ENCODE data around the gene ZNF445.

The ZNF445 gene

GRCh38 chr3:44444896-44445691 lies 32.4 kb downstream of the ZNF445 start:
- in situ Hi-C loops (cut with HindIII; ENCODE audit: low pct_ligation_motif_present, low pct_unique_long_range_greater_than_20kb, low sequenced_read_pairs): no loop called here
- no peak for DNase-seq

GRCh38 chr3:44444437-44444836 lies 33.0 kb downstream of the ZNF445 start:
- in situ Hi-C loops (cut with HindIII; ENCODE audit: low pct_ligation_motif_present, low pct_unique_long_range_greater_than_20kb, low sequenced_read_pairs): no loop called here
- no peak for DNase-seq

DNA sequence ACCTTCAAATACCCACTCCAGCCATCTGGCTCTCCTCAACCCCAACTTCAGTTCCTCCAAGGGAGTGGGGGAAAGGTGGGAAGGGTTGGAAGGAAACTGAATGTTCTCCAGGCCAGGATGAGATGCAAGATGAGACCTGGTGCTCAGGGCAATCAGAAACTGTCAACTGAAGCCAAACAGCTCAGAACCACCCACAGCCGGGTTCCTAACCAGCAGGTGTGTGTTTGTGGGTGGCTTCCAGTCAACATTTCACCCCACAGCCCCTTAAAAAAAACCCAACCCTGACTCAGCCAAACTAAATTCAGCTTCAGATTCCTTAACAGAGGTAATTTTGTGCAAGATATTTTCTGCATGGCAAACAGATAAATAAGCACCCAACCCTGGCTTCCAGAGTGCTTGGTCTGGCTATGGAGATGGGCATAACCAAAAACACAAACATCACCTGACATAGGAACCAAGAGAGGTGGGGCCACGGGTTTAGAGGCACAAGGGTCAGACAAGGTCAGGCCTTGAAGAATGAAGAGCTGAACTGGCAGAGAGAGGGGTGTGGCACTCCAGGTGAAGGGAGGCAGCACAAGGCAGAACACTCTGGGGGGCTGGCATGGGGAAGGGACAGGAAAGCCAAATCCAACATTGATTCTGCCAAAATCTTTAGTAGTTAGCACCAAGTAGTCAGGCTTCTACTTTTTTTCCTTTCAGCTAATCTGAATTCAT lies 34.7 kb downstream of the ZNF445 start:
- in situ Hi-C loops (cut with HindIII; ENCODE audit: low pct_ligation_motif_present, low pct_unique_long_range_greater_than_20kb, low sequenced_read_pairs): no loop called here
- DNase-seq: no peak

- no peak for DNase-seq
- in situ Hi-C loops (cut with HindIII; ENCODE audit: low pct_ligation_motif_present, low pct_unique_long_range_greater_than_20kb, low sequenced_read_pairs): no loop called here
These were observed 37.8 kb downstream of the ZNF445 start for GRCh38 chr3:44439499-44440295.

GRCh38 chr3:44437800-44438199 lies 39.7 kb downstream of the ZNF445 start:
- no peak for DNase-seq
- in situ Hi-C loops (cut with HindIII; ENCODE audit: low pct_ligation_motif_present, low pct_unique_long_range_greater_than_20kb, low sequenced_read_pairs): no loop called here

DNA sequence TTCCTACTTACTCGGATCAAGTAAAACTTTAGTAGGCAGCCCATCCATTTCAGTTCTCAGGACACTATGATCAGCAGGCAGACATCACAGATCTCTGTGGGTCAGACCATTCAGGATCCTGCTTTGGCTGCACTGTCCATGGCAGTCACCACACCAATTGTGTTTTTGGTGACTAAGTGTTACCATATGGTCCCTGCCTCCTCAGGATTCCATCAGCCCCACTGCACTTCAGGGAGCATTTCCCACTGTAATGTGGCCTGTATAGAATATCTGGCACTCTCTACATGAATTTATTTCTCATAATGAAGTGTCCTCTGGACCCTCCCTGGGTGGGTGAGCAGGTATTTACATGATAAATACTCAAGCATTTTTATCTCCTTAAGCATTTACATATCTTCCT lies 41.3 kb downstream of the ZNF445 start:
- in situ Hi-C loops (cut with HindIII; ENCODE audit: low pct_ligation_motif_present, low pct_unique_long_range_greater_than_20kb, low sequenced_read_pairs): no loop called here

DNA sequence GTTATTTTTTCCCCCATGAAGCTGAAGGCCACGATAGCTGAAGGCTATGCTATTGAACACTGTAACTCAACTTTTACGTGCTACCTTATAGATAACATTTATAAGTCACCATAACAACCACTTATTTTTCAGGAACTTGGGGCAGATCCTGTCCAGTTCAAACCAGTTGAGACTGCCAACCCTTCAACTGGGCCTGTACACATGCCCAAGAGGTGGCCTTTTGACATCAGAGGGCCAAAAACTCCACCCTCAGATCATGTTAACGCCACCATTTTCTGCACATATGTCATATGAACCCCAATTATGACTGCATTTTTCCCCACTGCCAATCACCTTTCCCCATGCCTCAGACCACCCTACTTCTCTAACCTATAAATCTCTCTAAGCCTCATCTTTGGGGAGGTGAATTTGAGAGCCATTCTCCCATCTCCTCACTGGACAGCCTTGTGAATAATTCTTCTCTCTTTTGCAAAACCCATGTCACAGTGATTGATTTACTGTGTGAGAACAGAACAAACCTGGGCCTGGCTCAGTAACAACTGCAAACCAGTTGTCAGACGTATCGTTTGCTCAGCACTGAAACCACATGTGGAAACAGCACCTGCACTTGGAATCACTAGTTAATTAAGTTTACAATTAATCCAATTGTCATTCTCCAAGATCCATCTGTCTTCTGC lies 42.5 kb downstream of the ZNF445 start:
- in situ Hi-C loops (cut with HindIII; ENCODE audit: low pct_ligation_motif_present, low pct_unique_long_range_greater_than_20kb, low sequenced_read_pairs): no loop called here
- DNase-seq: no peak

More for the DNA sequence above, 41.3 kb downstream of the ZNF445 start:
- DNase-seq: no peak

- in situ Hi-C loops (cut with HindIII; ENCODE audit: low pct_ligation_motif_present, low pct_unique_long_range_greater_than_20kb, low sequenced_read_pairs): no loop called here
- DNase-seq: no peak
These were observed 47.0 kb downstream of the ZNF445 start for GRCh38 chr3:44430466-44430865.

DNA sequence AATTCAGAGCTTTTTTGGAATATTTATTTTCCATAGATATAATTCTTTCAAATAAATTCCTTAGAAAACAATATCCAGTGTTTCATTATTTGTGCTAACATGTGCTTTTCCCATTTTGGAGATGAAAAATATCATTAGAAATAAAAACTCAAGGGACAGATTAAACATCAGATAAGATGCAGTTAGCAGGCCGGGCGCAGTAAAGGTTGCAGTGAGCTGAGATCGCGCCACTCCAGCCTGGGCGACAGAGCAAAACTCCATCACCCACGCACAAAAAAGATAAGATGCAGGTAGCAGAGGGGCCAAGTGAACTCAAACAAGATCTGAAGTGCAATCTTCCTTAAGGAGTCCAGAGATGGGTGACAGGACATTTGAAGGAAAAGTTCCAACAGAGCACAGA lies 48.0 kb downstream of the ZNF445 start:
- no peak for DNase-seq
- in situ Hi-C loops (cut with HindIII; ENCODE audit: low pct_ligation_motif_present, low pct_unique_long_range_greater_than_20kb, low sequenced_read_pairs): no loop called here

GRCh38 chr3:44428910-44429309 lies 48.6 kb downstream of the ZNF445 start:
- in situ Hi-C loops (cut with HindIII; ENCODE audit: low pct_ligation_motif_present, low pct_unique_long_range_greater_than_20kb, low sequenced_read_pairs): no loop called here
- no peak for DNase-seq

GRCh38 chr3:44427683-44428082 lies 49.8 kb downstream of the ZNF445 start:
- no peak for DNase-seq
- in situ Hi-C loops (cut with HindIII; ENCODE audit: low pct_ligation_motif_present, low pct_unique_long_range_greater_than_20kb, low sequenced_read_pairs): no loop called here

- in situ Hi-C loops (cut with HindIII; ENCODE audit: low pct_ligation_motif_present, low pct_unique_long_range_greater_than_20kb, low sequenced_read_pairs): no loop called here
- no peak for DNase-seq
These were observed 52.7 kb downstream of the ZNF445 start for GRCh38 chr3:44424758-44425157.

GRCh38 chr3:44421280-44421679 lies 56.2 kb downstream of the ZNF445 start:
- in situ Hi-C loops (cut with HindIII; ENCODE audit: low pct_ligation_motif_present, low pct_unique_long_range_greater_than_20kb, low sequenced_read_pairs): no loop called here
- DNase-seq: no peak

DNA sequence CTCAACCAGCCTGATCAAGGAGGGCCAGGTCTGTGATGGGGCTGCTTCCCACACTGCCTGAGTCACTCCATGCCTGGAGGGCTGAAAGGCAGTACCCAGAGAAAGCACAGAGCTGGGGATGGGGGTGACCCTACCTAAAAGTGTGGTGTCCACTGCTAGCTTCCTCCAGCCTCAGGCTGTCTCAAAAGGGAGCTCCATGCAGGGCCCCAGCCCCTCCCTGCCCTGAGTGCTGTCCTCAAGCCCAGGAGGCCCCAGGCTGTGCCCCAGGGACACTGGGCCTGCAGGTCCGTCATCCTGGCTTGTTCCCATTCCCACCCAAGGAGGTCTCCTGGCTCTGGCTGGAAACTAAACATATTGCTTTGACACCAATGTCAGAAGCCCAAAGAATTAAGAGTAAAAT lies 56.8 kb downstream of the ZNF445 start:
- in situ Hi-C loops (cut with HindIII; ENCODE audit: low pct_ligation_motif_present, low pct_unique_long_range_greater_than_20kb, low sequenced_read_pairs): no loop called here

DNA sequence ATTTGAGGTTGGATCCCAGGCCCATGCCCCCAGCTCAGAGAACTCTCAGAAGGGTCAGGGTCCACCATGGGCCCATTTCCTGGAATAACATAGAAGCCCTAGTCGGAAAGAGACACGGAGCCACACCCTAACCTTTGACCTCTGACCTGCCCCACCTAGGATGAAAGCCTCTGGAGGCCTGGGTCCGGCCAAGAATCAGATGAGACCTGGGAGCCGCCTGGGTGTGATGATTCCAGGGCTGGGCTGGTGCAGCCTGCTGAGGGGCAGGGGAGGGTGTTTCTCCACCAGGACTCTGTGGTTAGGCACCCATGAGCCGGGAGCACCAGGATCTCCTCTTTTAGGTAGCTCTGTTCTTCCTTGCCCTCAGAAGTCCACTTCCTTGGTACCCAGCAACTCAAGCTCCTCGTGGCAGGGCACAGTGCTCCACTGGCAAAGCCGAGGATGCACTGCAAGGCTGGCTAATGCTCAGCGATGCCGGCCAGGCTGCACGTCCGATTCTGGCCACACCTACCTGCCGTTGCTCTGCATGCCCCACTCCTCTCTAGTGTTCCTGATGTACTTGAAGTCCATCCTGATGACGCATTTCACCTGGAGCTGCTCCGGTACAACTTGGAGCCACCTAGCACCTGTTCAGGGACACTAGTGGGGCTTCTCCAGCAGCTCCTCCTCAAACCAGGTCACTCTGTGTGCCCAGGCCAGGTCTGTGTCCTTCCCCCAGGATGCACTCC lies 57.4 kb downstream of the ZNF445 start:
- in situ Hi-C loops (cut with HindIII; ENCODE audit: low pct_ligation_motif_present, low pct_unique_long_range_greater_than_20kb, low sequenced_read_pairs): no loop called here
- DNase-seq: no peak

More for the DNA sequence above, 56.8 kb downstream of the ZNF445 start:
- DNase-seq: no peak

- in situ Hi-C loops (cut with HindIII; ENCODE audit: low pct_ligation_motif_present, low pct_unique_long_range_greater_than_20kb, low sequenced_read_pairs): no loop called here
These were observed 58.2 kb downstream of the ZNF445 start for GRCh38 chr3:44419116-44419922.

DNA sequence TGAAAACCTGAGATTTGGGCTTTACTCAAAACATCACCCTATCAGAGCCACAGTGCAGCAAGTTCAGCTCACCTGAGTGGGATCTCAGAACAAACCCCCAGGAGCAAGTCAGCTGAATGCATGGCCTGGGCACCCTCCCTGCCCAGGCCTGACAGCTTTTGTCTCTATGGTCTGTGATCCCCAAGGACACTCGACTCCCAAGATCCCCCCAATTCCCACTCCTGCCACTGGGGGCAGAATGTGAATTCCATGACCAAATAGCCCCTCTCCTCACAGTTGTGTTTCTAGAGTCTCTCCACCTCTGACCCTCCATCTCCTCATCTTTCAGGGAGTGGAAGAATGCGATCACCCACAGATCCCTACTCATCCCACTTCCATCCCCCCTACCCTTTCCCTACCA lies 58.9 kb downstream of the ZNF445 start:
- in situ Hi-C loops (cut with HindIII; ENCODE audit: low pct_ligation_motif_present, low pct_unique_long_range_greater_than_20kb, low sequenced_read_pairs): no loop called here
- DNase-seq: no peak

More at GRCh38 chr3:44419116-44419922, 58.2 kb downstream of the ZNF445 start:
- no peak for DNase-seq

All from ACHN (cell line).